OCI-LY7 (cell line): ENCODE results near the gene GNAI2.

Source experiments
- CTCF ChIP-seq: fragments of 200-600 bp; sonication (generic); conservative IDR thresholded peaks from 2 replicates; pipeline ENCODE4 v1.5.1; 2014; ENCODE audit warnings: mild to moderate bottlenecking, antibody characterized with exemption, low read length, moderate library complexity, mixed read lengths
- EZH2phosphoT487 ChIP-seq: fragments of 200-600 bp; sonication (generic); IDR thresholded peaks from 2 replicates; pipeline ENCODE4 v1.6.1; 2018; ENCODE audit warnings: low read depth, borderline replicate concordance, mild to moderate bottlenecking, mixed run types, antibody characterized with exemption, low read length, moderate library complexity, mixed read lengths

- TF ChIP-seq CTCF (peak; percentile 89), EZH2phosphoT487 (no peak)
Measured at GRCh38 chr3:50260027-50260941, 24.3 kb downstream of the GNAI2 start.
